ENCODE measurements around the gene PLXNA2. TPM values are rescaled to one million over a fixed set of nuclear protein-coding genes. Genes with fewer than 3 reads are reported as not detected.

Gene PLXNA2
- total RNA-seq, 1 donor from 2014 or later, result 17.7 TPM

- Mint-ChIP-seq H3K27ac (ENCODE audit: unreplicated experiment) (no peak overlapping the region), H3K9me3 (ENCODE audit: unreplicated experiment) (peaks cover 15% of the 10 kb centered on the region), H3K36me3 (ENCODE audit: low read depth, unreplicated experiment) (no peaks in the 10 kb centered on the region), H3K4me1 (ENCODE audit: low read depth, unreplicated experiment) (no peaks in the 10 kb centered on the region), H3K27me3 (ENCODE audit: low read depth, unreplicated experiment) (peaks cover 8% of the 10 kb centered on the region), H3K4me3 (ENCODE audit: unreplicated experiment) (no peak overlapping the region)
- Histone ChIP-seq H3K9me3 (ENCODE audit: insufficient read depth, low read depth, low read length) (no peaks in the 10 kb centered on the region), H3K4me1 (ENCODE audit: insufficient read depth, low read length) (no peaks in the 10 kb centered on the region), H3K36me3 (ENCODE audit: insufficient read depth, low read length) (no peaks in the 10 kb centered on the region), H3K79me2 (ENCODE audit: insufficient read depth, low read length) (no peaks in the 10 kb centered on the region), H3K4me2 (ENCODE audit: low read length) (no peak overlapping the region), H3K27me3 (ENCODE audit: insufficient read depth, low read length) (peaks cover 10% of the 10 kb centered on the region), H3K4me3 (ENCODE audit: insufficient read depth, low read depth, low read length) (no peak overlapping the region), H4K20me1 (ENCODE audit: insufficient read depth, low read length) (no peaks in the 10 kb centered on the region), H3K27ac (ENCODE audit: low read depth, low read length) (no peak overlapping the region), H2AFZ (ENCODE audit: low read depth, low read length) (no peak overlapping the region), H3K9ac (ENCODE audit: low read length) (no peak overlapping the region)
- DNase-seq (ENCODE audit: low read depth) (peak; percentile 42), FAIRE-seq (peak; percentile 86)
- TF ChIP-seq EZH2 (IDR thresholded peaks at IDR 0.05; ENCODE audit: insufficient read depth, low read length), result no peak
- TF ChIP-seq CTCF (IDR thresholded peaks at IDR 0.05; ENCODE audit: insufficient read depth, low read depth, low read length), result peak; percentile 84
These were observed 246.5 kb downstream of the PLXNA2 start for GRCh38 chr1:207997486-207998268.

- Histone ChIP-seq H3K79me2 (ENCODE audit: insufficient read depth, low read length) (no peaks in the 10 kb centered on the region), H3K9ac (ENCODE audit: low read length) (no peak overlapping the region), H3K27me3 (ENCODE audit: insufficient read depth, low read length) (peaks cover 10% of the 10 kb centered on the region), H3K4me1 (ENCODE audit: insufficient read depth, low read length) (no peaks in the 10 kb centered on the region), H3K4me3 (ENCODE audit: insufficient read depth, low read depth, low read length) (no peak overlapping the region), H2AFZ (ENCODE audit: low read depth, low read length) (no peak overlapping the region), H4K20me1 (ENCODE audit: insufficient read depth, low read length) (no peaks in the 10 kb centered on the region), H3K9me3 (ENCODE audit: insufficient read depth, low read depth, low read length) (no peaks in the 10 kb centered on the region), H3K27ac (ENCODE audit: low read depth, low read length) (no peak overlapping the region), H3K36me3 (ENCODE audit: insufficient read depth, low read length) (no peaks in the 10 kb centered on the region), H3K4me2 (ENCODE audit: low read length) (no peak overlapping the region)
- TF ChIP-seq EZH2 (IDR thresholded peaks at IDR 0.05; ENCODE audit: insufficient read depth, low read length) (no peak), CTCF (IDR thresholded peaks at IDR 0.05; ENCODE audit: insufficient read depth, low read depth, low read length) (no peak)
- DNase-seq (ENCODE audit: low read depth) (no peak), FAIRE-seq (no peak)
- H3K9me3 Mint-ChIP-seq (ENCODE audit: unreplicated experiment), result peaks cover 13% of the 10 kb centered on the region
- H3K4me1 Mint-ChIP-seq (ENCODE audit: low read depth, unreplicated experiment), result no peaks in the 10 kb centered on the region
- peaks cover 4% of the 10 kb centered on the region for H3K27me3 Mint-ChIP-seq (ENCODE audit: low read depth, unreplicated experiment)
- no peaks in the 10 kb centered on the region for H3K36me3 Mint-ChIP-seq (ENCODE audit: low read depth, unreplicated experiment)
- H3K4me3 Mint-ChIP-seq (ENCODE audit: unreplicated experiment), result no peak overlapping the region
- no peak overlapping the region for H3K27ac Mint-ChIP-seq (ENCODE audit: unreplicated experiment)
These were observed 247.5 kb downstream of the PLXNA2 start for GRCh38 chr1:207996636-207997035.

GRCh38 chr1:207995576-207995975, 248.6 kb downstream of the PLXNA2 start:
- no peaks in the 10 kb centered on the region for H3K79me2 ChIP-seq (ENCODE audit: insufficient read depth, low read length)
- no peak for FAIRE-seq
- no peak overlapping the region for H2AFZ ChIP-seq (ENCODE audit: low read depth, low read length)
- Mint-ChIP-seq H3K4me3 (ENCODE audit: unreplicated experiment) (no peak overlapping the region), H3K36me3 (ENCODE audit: low read depth, unreplicated experiment) (no peaks in the 10 kb centered on the region), H3K4me1 (ENCODE audit: low read depth, unreplicated experiment) (no peaks in the 10 kb centered on the region), H3K27ac (ENCODE audit: unreplicated experiment) (no peak overlapping the region), H3K27me3 (ENCODE audit: low read depth, unreplicated experiment) (peaks cover 4% of the 10 kb centered on the region), H3K9me3 (ENCODE audit: unreplicated experiment) (peaks cover 6% of the 10 kb centered on the region)
- H3K4me2 ChIP-seq (ENCODE audit: low read length), result no peak overlapping the region
- H3K36me3 ChIP-seq (ENCODE audit: insufficient read depth, low read length), result no peaks in the 10 kb centered on the region
- H3K9ac ChIP-seq (ENCODE audit: low read length), result no peak overlapping the region
- no peaks in the 10 kb centered on the region for H4K20me1 ChIP-seq (ENCODE audit: insufficient read depth, low read length)
- H3K27ac ChIP-seq (ENCODE audit: low read depth, low read length), result no peak overlapping the region
- peaks cover 10% of the 10 kb centered on the region for H3K27me3 ChIP-seq (ENCODE audit: insufficient read depth, low read length)
- no peak for DNase-seq (ENCODE audit: low read depth)
- H3K9me3 ChIP-seq (ENCODE audit: insufficient read depth, low read depth, low read length), result no peaks in the 10 kb centered on the region
- no peaks in the 10 kb centered on the region for H3K4me1 ChIP-seq (ENCODE audit: insufficient read depth, low read length)
- H3K4me3 ChIP-seq (ENCODE audit: insufficient read depth, low read depth, low read length), result no peak overlapping the region
- TF ChIP-seq EZH2 (IDR thresholded peaks at IDR 0.05; ENCODE audit: insufficient read depth, low read length) (no peak), CTCF (IDR thresholded peaks at IDR 0.05; ENCODE audit: insufficient read depth, low read depth, low read length) (no peak)

All from astrocyte (in vitro differentiated cells and primary cell).